GM18951 (cell line): ENCODE measurements around the gene MOB2.
"Not testable (repeated sequence)": the region's sequence is repeated elsewhere in the genome, so short reads cannot be mapped to it uniquely, and the experiment has no call there.

Source experiments
- POLR2A ChIP-seq: IDR thresholded peaks from 4 replicates; pipeline ENCODE4 v1.6.1; 2011; ENCODE audit warnings: mild to moderate bottlenecking; ENCODE audit not compliant: insufficient read length, insufficient read depth; ENCODE audit errors: extremely low read depth
- in situ Hi-C: fragments of 300-500 bp; cut with MboI; formaldehyde crosslinking; loops from one replicate; pipeline ENCODE4 v1.12.0; 2022; ENCODE audit warnings: low sequenced_read_pairs, mixed read lengths, inconsistent platforms; ENCODE audit not compliant: unreplicated experiment

Gene MOB2

DNA sequence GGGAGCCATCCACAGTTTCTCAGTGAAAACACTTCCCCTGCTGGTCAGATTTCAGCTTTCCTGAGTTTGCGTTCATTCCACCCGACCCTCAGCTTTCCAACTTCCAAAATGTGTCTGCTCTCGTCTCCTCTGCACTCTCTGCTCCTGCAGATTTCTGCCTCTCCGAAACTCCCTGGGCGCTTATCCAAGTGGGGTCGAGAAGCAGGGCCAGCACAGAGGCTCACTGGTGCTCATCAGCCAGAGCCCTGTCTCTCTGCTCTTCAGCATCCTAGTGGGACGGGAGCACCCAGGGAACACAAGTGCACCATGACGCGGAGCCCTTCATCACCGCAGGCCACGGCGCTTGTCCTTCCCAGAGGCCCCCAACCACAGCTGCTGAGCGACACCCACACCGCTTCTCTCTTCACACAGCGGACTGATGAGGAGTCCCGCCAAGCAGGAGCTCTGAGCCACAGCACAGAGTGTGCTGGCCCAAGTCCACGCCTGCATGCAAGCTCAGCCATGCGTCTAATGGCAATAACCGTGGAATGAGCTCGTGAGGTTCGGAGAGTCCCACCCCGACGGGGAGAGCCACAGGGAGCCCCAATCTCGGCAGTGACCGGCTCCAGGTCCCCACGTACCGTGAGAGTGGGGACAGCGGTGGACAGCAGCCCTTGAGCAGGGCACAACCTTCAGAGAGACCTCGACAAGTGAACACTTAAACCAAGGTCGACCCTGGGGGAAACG, 27.9 kb upstream of the MOB2 start:
- in situ Hi-C loops = no loop called here
- no peak for TF ChIP-seq POLR2A

- in situ Hi-C loops = no loop called here
- no peak for TF ChIP-seq POLR2A
These were observed 27.0 kb upstream of the MOB2 start for GRCh38 chr11:1513326-1514296.

DNA sequence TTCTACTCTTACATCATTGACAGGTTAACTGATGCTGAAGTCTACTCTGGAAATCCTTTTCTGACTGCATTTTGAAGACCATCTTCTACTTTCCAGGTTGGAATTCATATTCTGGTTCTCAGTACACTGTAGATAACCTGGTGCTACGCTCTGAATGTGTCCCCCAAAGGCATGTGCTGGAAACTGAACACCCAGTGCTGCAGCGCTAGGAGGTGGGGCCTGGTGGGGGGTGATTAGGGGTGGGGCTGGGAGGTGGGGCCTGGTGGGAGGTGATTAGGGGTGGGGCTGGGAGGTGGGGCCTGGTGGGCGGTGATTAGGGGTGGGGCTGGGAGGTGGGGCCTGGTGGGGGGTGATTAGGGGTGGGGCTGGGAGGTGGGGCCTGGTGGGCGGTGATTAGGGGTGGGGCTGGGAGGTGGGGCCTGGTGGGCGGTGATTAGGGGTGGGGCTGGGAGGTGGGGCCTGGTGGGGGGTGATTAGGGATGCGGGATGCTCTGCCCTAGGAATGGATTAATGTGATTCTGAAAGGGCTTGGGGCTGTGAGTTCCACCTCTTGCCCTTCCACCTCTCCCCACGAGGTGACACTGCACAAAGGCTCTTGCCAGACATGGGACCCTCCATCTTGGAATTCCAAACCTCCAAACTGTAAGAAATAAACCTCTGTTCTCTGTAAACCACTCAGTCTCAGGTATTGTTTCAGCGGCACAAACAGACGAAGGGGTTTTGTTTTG, 26.1 kb upstream of the MOB2 start:
- in situ Hi-C loops = not testable (repeated sequence)

GRCh38 chr11:1511937-1512496, 25.4 kb upstream of the MOB2 start:
- no peak for TF ChIP-seq POLR2A
- in situ Hi-C loops = no loop called here

DNA sequence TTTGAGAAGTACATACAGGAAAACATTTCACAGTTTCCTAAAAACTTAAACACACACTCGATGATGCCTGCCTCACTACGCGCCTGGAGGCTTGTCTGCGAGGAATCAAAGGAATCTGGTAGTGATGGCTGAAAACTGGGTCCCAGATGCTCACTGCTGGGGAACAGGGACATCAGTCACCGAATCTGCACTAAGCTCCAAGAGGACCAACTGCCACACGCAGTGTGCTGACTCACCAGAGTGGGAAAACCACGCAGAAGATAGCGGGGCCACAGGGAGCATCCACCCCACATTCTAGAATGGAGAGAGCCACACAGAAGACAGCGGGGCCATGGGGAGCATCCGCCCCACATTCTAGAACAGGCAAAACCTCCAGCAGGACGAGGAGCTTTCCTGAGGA, 24.3 kb upstream of the MOB2 start:
- TF ChIP-seq POLR2A = no peak
- in situ Hi-C loops = no loop called here

- in situ Hi-C loops = not testable (repeated sequence)
These were observed 23.8 kb upstream of the MOB2 start for GRCh38 chr11:1510351-1510750.

- no peak for TF ChIP-seq POLR2A
- in situ Hi-C loops = no loop called here
These were observed 23.2 kb upstream of the MOB2 start for GRCh38 chr11:1509626-1510255.

- in situ Hi-C loops = no loop called here
- TF ChIP-seq POLR2A = no peak
These were observed 22.4 kb upstream of the MOB2 start for GRCh38 chr11:1508986-1509385.

DNA sequence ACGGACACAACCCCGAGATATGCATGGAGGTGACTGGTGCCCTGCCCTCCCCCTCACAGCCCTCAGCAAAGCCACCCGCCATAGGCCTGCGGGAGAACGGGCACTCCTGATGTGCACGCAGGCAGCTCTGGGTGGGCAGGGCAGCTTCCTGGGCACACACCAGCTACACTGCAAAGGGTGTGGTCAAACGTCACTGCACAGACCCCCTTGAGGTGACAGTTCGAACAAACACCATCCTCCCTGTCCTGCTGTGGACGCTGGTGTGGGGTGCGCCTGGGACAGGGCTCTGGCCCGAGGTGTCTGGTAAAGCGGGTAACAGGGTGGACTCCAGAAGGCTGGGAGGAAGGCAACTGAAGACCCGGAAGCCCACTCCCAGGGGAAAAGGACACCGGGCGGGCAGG, 21.9 kb upstream of the MOB2 start:
- TF ChIP-seq POLR2A = no peak
- in situ Hi-C loops = no loop called here

DNA sequence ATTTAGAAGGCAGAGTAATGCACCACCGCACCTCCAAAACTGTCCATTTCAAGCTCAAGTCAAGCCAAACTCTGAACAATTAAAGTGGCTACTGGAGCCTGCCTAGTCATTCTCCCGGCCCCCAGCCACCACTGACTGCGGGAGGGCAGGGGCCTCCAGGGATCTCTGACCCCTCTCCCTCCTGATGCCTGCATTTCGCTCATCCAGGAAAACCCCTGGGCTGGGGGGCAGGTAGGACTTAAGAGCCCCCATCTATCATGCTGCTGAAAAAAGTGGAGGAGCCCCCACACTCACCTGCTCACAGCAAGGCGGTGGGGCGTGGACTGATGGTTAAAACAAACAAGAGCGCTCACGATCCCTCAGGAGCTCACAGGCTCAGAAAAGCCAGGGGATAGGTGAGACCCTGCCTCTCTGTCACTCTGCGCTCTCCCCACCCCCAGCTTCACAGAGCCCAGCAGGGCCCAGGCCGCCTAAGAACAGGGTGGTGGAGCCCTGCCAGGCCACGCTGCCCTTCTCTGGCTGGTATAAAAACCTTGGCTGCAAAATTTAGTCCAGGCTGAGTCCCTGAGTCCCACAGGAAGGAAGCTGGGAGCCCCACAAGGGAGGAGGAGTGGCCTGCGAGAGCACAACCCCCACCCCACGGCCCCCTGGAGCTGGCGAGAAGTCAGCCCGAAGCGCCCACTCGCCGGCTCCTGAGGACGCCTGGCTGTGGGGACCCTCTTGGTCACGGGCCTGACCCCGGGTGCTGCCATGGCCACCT, 21.0 kb upstream of the MOB2 start:
- no peak for TF ChIP-seq POLR2A
- in situ Hi-C loops = no loop called here

DNA sequence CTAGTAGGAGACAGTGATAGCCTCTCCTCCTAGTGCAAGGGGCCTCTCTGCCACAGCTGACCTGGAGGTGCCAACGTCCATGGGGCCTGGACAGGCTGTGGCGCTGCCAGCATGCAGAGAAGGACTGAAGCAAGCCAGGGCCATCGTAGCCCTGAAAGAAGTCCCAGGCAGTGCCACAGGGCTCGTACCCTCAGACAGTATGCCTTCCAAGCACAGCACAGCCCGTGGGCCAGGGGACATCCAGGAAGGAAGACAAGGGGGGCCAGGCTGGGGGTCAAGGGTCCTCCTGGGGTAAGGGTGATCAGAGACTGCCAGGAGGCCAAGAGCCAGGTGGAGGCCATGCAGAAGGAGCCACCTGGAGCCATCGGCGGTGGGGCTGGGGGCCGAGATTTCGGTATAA, 20.4 kb upstream of the MOB2 start:
- in situ Hi-C loops = no loop called here
- no peak for TF ChIP-seq POLR2A

DNA sequence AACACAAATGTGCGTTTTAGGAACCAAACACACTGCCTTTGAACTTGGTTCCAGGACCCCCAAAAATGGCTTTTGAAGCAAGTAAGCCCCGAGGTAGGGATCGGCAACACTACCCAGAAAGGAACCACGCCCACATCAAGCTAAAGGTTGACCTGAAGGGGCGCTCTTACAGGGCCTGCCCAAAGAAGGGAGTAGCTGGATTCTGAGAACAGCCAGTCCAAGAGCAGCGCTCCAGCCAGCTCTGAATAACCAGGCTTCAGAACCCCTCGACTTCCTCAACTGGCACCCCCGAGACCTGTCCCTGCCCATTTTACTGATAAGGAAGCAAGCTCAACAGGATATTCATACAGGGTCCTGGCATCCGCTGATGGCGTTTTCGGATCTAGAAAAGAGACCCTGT, 18.9 kb upstream of the MOB2 start:
- in situ Hi-C loops = no loop called here
- no peak for TF ChIP-seq POLR2A
